HG03460 (cell line): ENCODE measurements around the gene CRHR2.
"Not testable (repeated sequence)": the region's sequence is repeated elsewhere in the genome, so short reads cannot be mapped to it uniquely, and the experiment has no call there.

ENCODE experiments used
- ATAC-seq: cut with Tn5 transposase; IDR thresholded peaks from one replicate; pipeline ENCODE4 v1.9.1; 2021; ENCODE audit not compliant: unreplicated experiment

CRHR2 gene

DNA sequence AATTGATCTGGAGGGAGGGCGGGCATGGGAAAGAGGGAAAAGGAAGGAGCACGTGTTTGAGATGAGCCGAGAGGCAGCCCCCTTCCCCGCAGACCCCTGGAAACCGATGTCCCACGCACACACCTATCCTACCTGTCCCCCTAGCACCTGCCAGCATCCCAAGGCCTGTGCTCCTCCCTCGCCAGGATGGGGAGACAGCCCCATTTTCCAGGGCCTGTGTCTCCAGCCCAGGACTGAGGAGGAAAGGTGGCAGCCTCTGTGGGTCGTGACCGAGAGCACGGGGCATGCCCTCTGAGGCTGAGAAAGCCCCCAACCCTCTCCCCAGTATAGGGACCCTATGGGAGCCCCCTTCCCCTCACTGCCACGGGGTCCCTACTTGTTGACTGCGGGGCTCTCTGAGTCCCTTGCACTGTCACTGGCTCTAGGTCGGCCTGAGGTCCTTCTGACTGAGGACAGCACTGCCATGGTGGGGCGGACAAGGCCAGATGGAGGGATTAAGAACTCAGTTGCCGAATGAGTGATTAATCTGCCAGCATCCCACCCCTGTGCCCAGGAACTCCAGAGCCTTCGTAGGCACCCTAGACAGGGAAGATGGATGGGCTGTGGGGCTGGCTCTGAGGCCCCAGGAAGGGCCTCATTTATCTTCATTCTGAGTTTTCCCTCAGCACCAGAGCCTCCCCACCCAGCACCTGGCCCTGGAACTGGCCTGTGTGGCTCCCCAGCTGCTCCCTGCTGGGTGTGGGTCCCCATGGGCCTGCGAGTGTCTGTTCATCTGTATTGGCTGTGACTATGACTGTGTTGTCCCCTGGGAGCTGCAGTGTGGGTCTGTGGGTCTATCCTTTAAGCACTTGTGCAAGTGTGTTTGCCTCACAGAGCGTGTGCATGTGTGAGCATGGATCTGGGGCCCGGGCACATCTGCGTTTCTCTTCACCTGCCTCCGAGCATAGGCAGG, 26.0 kb downstream of the CRHR2 start:
- no peak for ATAC-seq

GRCh38 chr7:30655096-30655970, 26.9 kb downstream of the CRHR2 start:
- no peak for ATAC-seq

DNA sequence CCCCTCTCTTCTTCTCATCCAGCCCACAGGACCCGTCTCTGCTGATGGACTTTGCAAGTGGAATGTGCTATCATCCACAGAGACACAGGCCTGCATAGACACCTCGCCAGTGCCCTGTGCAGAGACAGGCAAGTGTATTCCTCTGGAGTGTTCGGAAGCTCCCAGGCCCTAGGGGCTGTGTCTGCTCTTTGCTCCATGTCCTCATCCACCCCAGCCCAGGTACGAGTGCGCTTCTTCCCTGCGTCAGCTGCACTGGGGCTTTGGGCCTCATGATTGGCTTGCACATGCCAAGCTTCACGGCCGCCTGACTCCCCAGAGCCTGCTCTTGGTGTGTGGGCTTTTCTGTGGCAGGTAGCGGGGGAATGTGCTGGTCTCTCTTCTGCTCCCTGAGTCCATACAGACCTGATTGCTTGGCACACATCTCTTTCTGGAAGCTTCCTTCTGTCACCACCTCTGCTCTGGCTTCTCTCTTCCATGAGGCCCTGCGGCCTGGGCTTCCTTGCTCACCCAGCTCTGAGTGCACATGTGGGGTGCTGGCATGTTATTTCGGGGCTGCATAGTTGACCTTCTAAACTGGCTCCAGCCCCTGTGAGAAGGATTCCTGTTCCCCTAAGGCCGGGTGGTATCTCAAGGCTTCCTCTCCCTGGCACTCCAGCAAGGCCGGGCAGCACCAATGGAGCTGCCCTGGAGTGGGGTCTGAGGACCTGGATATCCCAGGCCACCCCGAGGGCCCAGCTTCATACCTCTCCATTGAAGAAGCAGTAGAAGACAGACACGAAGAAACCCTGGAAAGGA, 27.8 kb downstream of the CRHR2 start:
- no peak for ATAC-seq

DNA sequence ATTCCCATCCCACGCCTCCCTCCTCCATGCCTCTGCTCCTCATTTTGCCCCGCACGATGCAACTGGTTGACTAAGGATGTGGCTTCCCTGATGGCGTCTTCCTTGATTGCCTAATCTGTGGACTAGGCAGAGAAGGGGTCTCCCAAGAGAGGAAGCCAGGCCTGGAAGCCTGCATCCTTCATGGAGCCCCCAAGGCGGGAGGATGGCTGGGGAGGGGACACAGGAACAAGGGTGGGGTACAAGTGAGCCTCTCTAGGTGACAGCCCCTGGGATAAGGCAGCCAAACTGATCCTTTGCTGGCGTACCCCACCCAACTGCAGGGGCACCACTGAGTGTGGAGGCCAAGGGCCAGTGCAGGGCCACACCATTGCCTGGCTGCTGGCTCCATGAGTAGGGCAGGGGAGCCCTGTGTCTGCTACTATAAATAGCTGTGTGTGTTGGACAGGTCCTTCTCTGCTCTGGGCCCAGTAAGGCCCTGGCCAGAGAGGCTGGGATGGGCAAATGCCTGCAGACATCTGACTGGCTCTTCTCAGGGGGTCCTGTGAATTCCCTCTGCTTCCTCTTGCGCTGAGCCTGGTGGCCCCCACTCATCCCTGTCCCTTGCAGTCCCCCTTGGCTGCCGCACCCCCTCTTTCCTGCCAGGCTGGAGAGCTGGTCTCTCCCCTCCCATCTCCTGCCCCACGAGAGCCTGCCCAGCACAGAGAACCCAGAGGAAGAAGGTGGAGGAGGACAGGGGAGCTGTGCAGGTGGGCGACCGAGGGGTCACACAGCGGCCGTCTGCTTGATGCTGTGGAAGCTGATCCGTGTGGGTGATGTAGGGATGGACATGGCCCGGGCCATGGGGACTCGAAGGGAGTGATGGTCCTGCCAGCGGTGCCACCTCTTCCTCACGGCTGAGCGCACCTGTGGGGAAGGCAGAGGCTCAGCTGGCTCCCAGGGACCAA, 29.3 kb downstream of the CRHR2 start:
- no peak for ATAC-seq

- no peak for ATAC-seq
Observed at GRCh38 chr7:30652132-30652531, 30.1 kb downstream of the CRHR2 start.

DNA sequence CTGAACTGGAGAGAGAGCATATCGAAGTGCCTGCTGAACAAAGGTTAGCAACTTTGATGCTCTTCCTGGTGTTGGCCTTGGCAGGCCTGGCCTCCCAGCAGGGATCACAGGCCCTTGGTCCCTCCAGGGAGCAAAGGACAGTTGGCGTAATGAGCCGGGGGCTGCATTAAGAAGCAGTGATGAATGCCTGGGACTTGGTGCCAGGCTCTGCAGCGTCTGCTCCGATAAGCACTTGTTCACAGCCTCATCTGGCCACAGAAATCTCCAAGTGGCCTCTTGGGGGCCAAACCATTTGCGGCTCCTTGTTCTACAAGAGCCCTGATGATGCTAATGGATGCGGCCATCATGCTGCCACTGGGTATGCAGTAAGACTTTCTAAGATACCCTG, 31.8 kb downstream of the CRHR2 start:
- ATAC-seq = no peak

DNA sequence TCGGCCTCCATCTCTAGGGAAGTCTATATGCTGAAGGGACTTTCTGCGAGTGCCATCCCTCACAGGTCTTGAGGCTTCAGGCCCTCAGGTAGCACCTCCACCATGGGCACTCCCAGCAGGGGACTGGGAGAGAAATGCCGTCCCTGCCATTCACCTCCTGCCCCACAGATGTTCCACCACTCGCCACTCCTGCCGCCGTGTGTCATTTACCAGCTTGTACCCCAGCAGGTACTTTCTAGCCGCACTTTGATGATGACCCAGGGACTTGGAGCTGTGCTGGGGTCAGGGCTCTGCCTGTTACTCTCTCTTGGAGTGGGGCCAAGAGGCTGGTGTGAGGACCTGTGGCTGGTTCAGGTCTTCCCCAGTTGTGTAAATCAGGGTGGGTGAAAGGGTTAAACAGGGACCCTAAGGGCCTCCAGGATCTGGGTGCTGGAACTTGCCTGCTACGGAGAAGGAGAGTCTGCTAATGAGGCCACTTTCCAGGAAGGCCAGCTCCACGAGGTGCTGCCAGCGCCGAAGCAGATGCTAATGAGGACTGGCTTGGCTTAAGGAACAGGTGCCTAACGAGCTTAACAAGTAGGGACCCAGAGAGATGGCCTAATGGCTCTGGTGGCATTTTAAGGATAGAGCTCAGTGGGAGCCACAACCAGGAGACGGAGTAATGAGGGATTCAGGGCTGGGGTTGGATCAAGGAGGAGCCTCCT, 32.4 kb downstream of the CRHR2 start:
- no peak for ATAC-seq

DNA sequence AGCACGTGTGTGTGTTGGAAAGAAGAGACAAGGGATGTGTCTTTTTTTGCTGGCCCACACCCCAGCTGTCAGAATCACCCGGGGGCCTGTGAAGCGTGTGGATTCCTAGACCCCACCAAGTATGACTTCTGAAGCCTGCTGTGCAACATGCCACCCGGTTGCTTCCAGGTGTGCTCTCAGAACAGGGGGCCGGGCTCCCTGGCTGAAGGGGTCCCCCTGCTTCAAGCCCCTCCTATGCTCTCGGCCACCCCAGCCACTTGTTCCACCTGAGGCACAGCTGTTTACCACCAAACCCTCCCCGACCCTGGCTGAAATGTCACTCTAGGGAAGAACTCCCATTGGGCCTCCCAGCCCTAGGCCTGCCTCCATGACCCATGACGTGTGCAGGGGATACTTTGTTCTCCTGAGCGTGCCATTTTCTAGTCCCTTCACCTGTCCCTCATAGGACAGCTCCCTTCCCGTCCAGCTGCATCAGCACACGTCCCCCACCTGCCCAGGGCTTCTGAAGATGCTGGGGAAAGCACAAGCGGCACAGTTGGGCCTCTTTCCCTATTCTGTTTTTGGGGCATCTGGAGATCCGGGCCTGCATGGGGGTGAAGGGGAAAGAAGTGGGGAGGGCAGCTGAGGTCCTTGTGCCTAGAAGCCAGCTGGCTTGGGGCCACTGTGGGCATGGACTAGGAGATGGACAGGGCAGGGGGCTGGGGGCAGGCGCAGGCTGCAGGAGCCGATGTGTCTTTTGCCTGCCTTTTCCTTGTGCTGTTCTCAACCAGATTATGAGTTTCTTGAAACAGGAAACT, 33.3 kb downstream of the CRHR2 start:
- ATAC-seq = no peak

DNA sequence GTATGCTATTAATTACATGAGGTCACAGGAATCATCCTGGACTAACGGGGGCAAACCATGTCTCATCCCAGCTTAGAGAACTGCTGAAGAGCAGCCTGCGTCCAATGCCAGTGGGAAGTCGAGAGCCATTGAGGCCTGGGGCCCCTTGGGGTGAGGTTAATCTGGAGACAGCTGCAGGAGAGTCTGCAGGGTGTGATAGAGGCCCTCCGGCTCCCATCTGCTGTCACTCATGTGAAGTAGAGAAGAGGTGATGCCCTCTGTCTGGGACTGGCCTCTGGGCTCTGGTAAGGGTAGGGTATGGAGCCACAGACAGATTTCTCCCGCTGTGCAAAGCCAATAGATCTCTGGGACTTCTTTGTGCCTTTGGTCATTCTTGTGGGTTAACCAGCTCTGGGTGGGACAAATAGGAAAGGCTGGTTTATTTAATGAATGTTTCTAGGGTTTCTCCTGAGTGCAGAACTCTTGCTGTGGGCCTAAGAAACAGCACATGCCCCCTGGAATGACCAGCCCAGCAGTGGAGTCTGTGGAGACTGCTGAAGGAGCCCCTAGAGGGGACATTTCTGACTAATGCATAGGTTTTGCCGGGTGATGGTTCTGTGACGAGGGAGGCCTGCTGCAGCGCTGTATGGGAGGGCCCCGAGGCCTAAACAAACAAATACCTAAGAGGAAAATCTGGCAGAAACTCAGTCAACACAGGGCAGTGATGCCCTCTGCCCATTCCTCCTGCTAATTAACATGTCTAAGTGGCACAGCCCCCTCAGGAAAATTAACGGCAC, 34.5 kb downstream of the CRHR2 start:
- no peak for ATAC-seq

- ATAC-seq = no peak
Observed at GRCh38 chr7:30646154-30646553, 36.1 kb downstream of the CRHR2 start.

DNA sequence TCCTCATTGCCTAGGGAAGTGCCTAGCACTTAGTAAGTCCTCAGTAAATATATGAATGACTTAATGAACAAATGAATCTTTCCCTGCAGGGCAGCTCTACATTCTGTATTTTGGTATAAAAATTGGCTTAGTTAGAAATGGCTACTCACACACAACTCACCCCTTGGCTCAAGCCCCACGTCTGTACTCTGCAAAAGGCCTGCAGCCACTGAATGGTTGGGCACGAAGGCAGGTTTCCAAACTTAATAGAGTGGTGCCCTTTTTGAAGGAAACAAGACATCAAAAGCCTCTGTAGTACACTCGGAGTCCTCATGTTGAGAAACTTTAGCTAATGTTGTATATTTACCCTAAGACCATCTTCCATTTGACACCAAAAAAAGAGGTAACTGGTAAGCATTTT, 36.6 kb downstream of the CRHR2 start:
- ATAC-seq = no peak

DNA sequence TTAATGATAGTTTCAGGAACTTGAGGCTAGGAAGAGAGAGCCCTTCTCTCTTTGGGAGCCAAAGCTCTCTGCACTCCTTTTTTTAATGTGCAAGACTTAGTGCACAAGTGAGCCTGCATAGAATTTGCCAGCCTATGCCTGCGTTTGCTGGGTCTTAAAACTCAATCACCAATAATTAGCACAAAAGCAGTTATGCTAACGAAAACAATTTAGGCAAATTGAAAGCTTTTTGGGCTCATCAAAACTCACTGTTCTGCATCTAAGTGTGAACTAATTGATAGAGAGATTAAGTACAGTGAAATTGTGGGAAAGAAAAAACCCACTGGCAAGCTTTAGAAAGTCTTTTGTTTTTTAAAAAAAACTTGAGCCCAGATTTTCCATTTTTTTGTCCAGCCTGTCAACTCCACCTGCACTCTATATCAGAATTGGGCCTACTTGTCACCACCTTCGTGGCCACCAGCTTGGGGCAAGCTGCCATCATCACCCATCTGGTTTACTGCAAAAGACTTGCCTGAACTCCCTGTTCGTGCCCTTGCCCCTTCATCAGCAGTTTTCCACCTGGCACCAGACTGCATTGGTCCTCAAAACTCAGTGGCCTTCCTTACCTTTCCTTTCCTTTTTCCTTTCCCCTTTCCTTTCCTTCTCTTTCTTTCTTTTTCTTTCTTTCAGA, 37.8 kb downstream of the CRHR2 start:
- no peak for ATAC-seq

- no peak for ATAC-seq
Observed at GRCh38 chr7:30642789-30643188, 39.5 kb downstream of the CRHR2 start.

GRCh38 chr7:30642322-30642721, 39.9 kb downstream of the CRHR2 start:
- not testable (repeated sequence) for ATAC-seq

DNA sequence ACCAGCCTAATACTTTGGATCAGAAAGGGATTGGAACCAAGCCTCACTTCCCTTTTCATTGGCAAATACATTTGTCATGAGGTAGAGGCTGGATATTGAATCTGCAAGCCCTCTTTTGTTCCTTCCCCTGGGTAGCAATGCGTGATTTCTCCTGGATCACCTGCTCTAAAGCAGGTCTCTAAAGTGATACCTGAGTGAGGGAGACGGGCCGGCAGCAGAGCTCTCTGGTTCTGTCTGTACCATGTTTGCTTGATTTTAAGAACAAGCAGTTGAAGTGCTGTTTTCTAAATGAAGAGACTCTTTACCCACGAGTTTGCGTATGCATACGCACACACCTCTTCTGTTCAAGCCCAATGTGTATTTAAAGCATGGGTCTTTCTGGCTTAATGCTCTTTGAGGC, 46.5 kb downstream of the CRHR2 start:
- ATAC-seq = no peak

GRCh38 chr7:30634634-30635201, 47.5 kb downstream of the CRHR2 start:
- no peak for ATAC-seq

GRCh38 chr7:30634193-30634626, 48.0 kb downstream of the CRHR2 start:
- no peak for ATAC-seq
